Measurements from ENCODE around the gene FLRT1. TPM values are rescaled to one million over a fixed set of nuclear protein-coding genes. Genes with fewer than 3 reads are reported as not detected.
"Not testable (repeated sequence)": the region's sequence is repeated elsewhere in the genome, so short reads cannot be mapped to it uniquely, and the experiment has no call there.

The FLRT1 gene
- total RNA-seq, 2 experiments from 2014 or later, result not detected

DNA sequence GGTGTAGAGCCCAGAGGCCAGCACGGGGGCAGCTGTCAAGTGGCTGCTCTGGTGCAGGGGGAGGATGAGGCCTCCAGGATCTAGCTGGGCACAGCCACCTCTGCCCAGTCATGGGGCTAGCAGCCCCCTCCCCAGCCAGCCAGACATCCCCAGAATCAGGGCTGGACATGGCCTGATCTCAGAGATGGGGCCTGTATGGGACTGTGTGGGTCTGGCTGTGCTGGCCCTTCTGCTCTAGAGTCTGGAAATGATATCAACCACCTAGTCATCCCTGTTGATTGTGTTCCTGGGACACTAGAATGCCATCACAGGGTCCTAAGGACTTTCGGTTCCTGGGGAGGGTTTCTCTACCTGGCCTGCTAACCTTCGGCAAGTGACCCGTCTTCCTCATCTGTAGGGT is 2.8 kb downstream of the FLRT1 start:
- CTCF ChIA-PET, result interaction anchor here (0.6 kb wide), 1 partner anchor 110 kb away, joined by 3 read pairs; no protein-coding TSS in a partner anchor
- POLR2A ChIA-PET, result no interaction called here

DNA sequence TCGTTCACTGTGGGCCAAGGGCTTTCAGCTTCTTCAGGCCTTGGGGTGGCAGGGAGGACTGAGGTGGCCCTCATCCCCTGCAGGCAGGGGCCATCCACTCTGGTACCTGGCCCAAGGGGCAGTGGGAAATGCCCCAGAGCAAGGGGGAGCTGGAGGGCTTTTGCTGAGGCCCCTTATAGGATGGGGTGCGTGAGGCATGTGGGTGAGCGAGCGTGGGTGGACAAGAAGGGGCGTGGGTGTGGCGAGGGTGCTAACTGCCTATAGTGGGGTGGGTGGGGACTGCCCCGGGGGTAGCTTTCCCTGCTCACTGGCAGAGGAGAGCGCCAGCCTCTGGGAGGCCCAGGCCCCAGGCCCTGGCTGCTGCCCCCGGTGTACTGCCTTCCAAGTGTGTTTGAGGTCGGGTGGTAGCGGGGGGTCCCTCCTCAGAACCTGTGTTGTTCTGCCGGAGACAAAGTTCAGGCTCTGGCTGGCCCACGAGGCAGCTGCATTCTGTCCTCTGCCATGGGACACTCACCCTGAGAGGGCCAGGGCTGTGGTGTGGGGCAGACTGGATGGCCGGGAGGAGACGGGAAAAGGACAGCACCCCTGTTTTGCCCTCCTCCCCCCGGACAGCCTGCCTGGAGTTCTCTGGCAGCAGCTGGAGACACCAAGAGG is 3.4 kb downstream of the FLRT1 start:
- CTCF ChIA-PET, result interaction anchor here (0.6 kb wide), 1 partner anchor 109 kb away, joined by 3 read pairs; no protein-coding TSS in a partner anchor

DNA sequence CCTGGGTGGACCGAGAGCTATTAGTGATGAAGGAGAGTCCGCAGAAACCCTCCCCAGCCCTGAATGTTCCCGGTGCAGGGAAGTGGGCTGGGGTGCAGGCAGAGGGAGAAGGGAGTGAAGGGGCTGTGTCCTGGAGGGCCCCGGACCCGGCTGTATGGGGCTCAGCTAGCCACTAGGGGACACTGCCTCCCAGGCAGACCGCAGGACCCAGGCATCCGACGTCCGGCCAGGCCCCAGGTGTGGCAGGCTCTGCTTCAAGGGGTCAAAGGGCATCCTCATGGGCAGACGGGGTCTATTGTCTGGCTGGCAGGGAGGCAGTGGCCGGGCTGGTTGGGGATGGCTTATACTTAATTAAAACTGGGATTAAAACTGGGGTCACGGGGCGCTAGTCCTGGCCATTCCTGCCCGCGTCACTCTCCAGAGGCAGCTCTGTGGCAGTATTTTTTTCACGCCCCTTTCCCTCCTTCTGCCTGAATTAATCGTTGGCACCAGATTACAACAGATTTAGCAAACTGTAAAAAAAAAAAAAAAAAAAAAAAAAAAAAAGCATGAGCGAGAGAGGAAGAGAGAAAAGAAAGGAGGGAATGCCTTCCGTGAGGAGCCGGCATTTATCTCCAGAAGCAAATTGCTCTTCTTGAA is 5.1 kb downstream of the FLRT1 start:
- ChIA-PET POLR2A (no interaction called here), CTCF (interaction anchor here (0.7 kb wide), 1 partner anchor 645 kb away, joined by 4 read pairs; no protein-coding TSS in a partner anchor)

More for the DNA sequence above, 3.4 kb downstream of the FLRT1 start:
- POLR2A ChIA-PET, result no interaction called here

DNA sequence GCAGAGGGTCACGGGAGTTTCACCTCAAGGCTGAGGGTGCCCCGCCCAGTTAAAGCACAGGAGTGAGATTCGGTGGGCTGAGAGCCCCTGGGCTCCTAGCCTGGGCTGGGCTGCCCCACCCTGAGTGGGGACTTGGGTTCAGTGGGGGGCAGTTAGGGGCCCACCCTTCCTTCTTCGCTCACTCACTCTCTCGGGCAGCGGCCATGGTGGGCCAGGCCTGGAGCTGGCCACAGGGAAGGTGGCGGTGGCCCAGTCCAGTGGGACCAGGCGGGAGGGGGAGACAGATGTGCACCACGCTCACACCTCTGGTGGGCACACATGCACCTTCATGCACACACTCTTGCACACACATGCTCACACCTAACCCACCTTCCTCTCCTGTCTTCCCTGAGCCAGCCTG is 6.1 kb downstream of the FLRT1 start:
- ChIA-PET CTCF (no interaction called here), POLR2A (interaction anchor here (0.8 kb wide), 1 partner anchor 88 kb away, joined by 4 read pairs; no protein-coding TSS in a partner anchor)

DNA sequence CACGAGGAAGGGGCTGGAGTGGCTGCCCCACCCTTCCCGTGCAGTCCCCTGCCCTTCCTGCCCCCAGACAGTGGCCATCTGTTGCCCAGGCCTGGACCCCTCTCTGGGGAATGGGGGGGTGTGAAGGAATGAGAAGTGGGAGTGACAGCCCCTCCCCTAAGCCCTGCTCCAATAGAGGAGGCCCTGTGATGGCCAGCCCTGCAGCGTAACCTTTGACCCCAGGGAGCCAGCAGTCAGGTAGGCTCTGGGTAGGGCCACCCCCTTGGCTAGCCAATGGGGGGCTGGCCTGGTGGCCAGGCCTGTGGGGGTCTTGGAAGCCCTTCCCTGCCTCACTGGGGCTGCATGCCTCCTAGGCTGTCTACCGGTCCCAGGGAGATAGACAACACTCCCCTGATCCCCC is 6.6 kb downstream of the FLRT1 start:
- ChIA-PET POLR2A (no interaction called here), CTCF (no interaction called here)

DNA sequence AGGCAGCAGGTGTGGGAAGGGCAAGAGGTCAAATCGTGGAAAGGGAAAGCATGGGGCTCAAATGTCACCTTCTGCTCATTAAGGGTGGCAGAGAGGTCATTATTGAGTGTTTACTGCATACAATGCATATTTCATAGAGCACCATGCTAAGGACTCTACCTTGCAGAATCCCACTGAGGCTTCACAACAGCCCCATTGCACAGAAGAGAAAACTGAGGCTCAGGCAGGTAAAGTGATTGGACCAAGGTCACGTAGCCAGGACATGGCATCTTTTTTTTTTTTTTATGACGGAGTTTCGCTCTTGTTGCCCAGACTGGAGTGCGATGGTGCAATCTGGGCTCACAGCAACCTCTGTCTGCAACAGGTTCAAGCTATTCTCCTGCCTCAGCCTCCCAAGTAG is 7.8 kb downstream of the FLRT1 start:
- CTCF ChIA-PET, result no interaction called here
- POLR2A ChIA-PET, result interaction anchor here (0.6 kb wide), 2 partner anchors 9 to 52 kb away, joined by 3 read pairs; no protein-coding TSS in a partner anchor

DNA sequence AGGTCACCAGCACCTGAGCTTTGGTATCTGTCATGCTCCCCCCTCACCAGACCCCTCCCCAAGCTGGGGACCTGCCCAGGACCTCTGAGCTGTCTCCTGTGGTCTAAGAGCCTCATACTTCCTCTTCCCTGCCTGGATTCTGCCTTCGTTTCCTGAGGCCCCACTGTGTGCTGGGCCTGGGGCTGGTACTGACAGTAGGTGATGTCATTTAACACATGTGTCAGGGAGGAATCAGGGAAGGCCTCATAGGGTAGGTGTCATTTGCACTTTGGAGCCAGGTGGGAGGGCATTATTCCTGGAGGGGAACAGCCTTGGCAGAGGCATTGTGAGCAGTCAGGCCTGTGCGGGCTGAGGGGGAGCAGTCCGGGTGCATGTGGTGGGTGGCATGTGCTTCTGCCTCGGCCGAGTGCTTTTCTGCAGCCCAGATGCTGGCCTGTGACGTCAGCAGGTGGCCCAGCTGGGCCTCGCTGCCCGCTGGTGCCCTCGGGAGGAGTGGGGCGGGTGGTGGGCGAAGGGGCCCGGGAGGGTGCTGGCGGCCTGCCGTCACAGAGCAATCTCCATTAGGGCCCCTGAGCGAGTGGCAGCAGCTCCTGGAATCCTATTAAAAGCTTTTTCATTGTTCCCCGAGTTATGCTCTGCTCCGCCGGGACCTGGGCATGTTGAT is 9.1 kb downstream of the FLRT1 start:
- CTCF ChIA-PET, result interaction anchor here (0.5 kb wide), 1 partner anchor 158 kb away, joined by 4 read pairs; no protein-coding TSS in a partner anchor

DNA sequence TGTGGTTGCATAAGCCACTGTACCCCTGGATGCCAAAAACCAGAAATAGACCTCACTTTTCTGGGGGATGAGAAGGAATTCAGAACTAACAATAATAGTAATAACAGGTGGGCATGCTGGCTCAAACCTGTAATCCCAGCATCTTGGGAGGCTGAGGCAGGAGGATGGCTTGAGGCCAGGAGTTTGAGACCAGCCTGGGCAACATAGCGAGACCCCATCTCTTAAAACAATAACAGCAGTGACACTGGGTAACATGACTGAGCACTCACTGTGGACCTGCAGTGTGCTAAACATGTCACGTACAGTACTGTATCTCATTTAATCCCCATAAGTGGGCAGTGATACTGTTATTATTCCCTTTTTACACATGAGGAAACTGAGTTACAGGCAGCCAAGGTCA is 10.0 kb downstream of the FLRT1 start:
- ChIA-PET POLR2A (no interaction called here), CTCF (no interaction called here)

More for the DNA sequence above, 9.1 kb downstream of the FLRT1 start:
- POLR2A ChIA-PET, result no interaction called here

DNA sequence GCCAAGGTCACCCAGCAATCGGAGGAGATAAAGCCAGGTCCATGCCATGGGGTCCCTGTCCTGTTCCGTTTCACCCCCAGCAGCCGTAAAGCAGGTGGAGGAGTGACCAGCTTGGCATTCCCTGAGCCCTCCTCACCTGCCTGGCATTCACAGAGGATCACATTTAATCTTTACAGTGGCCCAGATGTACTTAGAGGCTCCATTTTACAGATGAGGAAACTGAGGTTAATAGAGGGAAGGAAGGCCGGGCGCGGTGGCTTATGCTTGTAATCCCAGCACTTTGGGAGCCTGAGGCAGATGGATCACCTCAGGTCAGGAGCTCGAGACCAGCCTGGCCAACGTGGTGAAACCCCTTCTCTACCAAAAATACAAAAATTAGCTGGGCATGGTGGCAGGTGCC is 11.6 kb downstream of the FLRT1 start:
- POLR2A ChIA-PET, result not testable (repeated sequence)

DNA sequence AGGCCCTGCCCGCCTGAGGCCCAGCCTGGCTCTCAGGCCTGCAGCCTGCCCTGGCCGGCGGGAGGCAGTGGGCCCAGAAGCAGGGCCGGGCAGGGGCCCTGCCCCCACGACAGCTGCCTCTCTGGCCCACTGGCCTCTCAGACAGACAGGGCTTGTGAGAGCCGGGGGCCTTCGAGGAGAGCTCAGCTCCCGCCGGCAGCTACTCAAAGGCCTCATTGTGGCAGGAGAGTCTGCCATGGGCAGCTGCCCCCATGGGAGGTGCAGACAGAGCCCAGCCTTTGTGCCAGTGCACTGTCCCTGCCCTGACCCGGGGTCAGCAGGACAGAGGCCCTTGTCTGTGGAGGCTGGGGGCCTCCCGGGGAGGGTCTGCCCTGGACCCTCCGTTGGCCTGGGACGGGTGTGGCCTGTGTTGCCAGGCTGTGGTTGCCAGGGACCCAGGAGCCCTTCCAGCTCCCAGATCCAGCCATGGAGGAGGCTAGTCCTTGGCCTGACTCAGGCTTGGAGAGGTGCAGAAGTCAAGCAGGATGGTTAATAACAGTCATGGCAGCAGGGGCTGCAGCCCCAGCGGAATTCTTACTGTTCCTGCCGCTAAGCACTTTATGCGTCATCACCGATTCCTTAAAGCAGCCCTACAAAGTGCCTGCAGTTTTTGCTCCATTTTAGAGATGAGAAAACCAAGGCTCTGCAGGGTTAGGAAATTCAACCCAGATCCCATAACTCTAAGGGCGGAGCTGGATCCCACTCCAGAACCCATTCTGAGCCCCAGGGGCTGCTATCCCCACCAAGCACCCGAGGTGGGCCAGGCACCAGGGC is 12.5 kb downstream of the FLRT1 start:
- ChIA-PET CTCF (interaction anchor here (0.5 kb wide), 1 partner anchor 309 kb away, joined by 3 read pairs; no protein-coding TSS in a partner anchor), POLR2A (interaction anchor here (0.8 kb wide), 1 partner anchor 96 kb away, joined by 3 read pairs; no protein-coding TSS in a partner anchor)

More for the DNA sequence above, 11.6 kb downstream of the FLRT1 start:
- CTCF ChIA-PET, result interaction anchor here (0.5 kb wide), 1 partner anchor 309 kb away, joined by 3 read pairs; no protein-coding TSS in a partner anchor

DNA sequence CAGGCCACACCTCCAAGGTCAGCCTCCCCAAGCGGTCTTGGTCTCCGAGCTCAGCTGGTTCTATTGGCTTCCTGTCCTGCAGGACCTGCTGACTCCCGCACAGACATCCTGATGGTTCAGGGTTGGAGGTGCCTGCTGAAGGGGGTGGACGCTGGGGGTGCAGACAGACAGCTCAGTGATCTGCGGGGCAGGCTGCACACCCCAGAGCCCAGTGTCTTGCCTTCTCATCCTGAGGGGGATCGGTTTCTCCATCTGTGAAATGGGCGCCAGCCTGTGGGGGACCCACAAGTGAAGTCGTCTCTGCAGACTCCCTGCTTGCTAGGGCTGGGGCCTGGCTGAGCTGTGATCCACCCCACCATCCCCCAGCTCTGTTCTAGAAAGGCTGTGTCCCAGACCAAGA is 13.8 kb downstream of the FLRT1 start:
- ChIA-PET POLR2A (no interaction called here), CTCF (no interaction called here)

DNA sequence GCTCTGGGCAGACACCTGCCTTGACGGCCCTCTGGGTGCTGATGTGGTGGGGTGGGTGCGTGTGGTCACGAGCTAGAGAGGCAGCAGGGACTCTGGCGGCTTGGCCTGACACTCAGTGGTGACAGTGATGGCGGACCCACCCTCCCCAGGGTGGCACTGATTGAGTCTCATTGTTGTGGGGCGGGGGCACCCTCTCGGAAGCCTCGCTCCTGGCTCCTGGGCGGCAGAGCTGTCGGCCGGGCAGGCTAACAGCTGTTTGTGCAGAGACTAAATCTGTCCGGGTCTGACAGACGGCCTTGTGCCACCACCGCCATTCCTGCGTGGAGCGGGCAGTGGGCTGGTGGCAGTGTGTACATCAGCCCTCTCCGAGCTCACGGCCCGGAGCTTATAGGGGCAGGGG is 15.6 kb downstream of the FLRT1 start:
- CTCF ChIA-PET, result no interaction called here

DNA sequence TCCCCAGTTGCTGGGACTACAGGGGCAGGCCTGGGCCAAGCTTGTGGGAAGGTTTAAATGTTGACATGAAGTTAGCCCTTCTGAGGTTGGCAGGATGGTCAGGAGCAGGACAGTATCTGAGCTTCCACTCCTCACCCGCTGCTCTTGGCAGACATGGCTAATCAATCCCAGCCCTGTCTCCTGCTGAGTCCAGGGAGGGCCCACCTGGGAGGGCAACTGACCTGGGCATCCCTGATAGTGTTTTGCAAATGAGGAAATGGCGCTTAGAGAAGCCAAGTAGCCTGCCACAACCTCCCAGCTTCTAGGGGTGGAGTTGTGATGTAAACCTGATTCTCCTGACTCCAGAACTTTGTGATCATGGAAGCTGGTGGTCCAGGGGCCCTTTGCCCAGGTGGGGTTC is 16.7 kb downstream of the FLRT1 start:
- POLR2A ChIA-PET, result no interaction called here

More for the DNA sequence above, 15.6 kb downstream of the FLRT1 start:
- POLR2A ChIA-PET, result no interaction called here

DNA sequence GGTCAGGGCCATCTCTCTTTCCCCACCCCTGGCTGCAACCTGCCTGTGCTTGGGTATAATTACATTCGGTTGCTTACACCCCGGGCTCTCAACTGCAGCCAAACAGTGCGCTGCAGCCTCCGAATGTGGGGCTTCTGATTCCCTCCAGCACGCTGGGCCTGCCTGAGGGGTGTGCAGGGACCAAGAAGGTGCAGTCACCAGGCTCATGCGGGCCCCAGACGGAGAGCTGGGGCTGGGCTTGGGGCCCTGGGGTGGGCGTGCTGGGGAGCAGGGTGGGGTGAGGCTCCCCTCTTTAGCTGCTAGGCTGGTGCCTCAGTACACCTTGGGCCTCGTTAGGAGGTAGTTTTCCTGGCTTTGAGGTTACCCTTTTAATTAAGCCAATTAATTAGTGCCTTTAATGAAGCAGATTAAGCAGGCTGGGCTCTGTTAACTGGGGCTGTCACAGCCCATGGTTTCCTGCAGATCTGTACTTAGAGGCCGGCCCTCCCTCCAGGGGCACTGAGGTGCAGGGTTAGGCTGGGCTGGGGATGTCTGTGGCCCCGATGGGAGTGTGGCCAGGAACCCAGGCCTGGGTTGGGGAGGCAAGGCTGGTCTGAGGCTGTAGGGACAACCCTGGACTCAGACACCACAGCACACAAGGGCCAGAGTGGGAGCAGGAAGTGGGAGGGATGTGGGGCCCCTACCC is 17.3 kb downstream of the FLRT1 start:
- ChIA-PET CTCF (no interaction called here), POLR2A (no interaction called here)

More for the DNA sequence above, 16.7 kb downstream of the FLRT1 start:
- CTCF ChIA-PET, result no interaction called here

DNA sequence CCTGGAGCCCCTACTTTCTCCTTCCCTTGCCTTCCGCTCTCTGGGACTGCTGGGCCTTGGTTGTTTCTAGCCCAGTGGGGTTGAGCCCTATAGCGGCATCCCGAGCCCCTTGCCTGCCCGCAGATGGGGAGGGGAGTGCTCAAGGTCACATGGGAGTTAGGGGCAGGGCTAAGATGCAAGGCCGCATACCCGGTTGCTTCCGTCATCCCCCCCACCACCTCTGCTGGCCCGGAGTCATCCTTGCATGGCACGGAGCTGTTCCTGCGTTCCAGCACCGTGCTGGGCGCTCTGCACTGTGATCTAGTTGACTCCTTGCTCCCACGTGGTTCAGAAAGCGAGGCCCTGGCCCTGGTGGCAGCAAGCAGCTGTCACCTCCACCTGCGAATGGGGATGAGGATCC is 18.0 kb downstream of the FLRT1 start:
- ChIA-PET POLR2A (no interaction called here), CTCF (no interaction called here)

DNA sequence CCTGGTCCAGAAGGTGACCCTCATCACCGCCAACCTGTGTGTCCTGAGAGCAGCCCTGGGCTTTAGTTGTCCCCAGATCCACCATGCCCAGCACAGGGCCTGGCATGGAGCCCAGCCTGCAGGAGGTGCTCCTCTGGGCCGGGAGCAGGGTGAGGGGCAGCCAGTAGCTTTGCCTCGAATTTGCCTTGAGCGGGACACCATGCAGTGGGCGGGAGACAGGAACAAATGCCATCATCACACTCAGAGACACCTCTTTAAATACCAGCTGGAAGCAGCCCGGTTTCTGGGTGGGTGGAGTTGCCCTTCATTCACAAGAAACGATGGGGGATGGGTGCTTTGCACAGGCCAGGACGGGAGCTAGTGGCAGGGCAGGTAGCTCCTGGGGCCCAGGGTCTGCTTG is 19.3 kb downstream of the FLRT1 start:
- ChIA-PET CTCF (no interaction called here), POLR2A (no interaction called here)

DNA sequence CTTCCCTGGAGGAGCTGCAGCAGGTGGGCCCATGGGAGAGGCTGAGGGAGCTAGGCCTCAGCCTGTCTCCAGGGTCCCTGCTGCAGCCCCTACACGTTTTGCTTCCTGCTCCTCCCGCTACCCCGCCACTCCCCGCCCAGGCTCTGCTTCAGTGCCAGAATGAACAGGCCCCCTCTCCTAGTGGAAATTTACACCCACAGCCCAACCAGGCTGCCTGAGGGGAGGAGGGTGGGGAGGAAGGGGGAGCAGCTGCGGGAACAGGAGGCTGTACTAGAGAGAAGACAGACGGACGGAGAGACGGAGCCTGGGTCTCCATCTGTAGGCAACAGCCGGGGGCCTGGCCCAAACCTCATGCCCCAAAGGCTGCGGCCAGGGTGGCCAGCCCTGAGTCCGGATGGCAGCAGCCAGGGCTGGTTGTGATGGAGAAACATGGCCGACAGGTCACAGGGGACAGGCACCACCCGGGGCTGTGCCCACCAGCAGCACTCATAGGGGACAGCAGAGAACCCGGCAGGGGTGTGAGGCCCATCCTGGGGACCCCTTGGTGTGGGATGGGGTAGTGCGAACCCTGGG is 20.6 kb downstream of the FLRT1 start:
- ChIA-PET CTCF (no interaction called here), POLR2A (interaction anchor here (0.6 kb wide), 1 partner anchor 55 kb away, joined by 4 read pairs; no protein-coding TSS in a partner anchor)

DNA sequence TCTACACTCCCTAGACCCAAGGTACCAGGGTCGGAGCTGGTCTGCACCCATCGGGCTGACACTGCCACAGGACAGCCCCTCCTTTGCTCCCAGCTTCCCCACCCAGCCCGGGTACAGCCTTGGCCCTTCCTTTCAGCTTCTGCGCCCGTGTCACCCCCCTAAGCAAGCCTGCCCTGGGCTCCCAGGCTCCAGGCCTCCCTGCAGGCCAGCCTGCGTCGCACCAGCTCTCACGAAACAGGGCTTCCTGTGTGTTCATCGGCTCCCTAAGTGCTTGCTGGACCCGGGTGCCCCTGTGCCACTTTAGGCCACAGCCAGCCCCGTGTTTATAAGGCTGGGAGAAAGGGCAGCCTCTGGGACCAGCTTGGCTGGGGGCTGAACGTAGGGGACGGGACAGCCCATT is 21.1 kb downstream of the FLRT1 start:
- ChIA-PET POLR2A (interaction anchor here (0.6 kb wide), 1 partner anchor 55 kb away, joined by 4 read pairs; no protein-coding TSS in a partner anchor), CTCF (no interaction called here)

DNA sequence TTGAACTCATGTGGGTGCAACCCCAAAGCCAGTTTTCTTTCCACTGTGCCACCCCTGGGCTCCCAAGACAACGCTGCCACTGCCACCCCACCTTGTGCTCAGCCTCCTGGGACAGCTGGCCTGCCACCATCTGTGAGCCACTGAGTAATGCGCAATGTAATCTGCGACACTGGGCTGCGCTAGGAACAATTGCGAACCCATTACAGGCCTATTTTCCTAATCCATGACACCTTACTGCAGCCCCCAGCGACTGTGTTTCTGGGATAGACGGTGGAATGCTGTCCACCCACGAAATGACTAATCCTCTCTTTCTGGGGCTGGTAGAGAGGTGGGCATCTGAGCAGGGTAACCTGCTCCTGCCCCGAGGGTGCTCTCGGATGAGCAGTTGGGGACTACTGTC is 22.2 kb downstream of the FLRT1 start:
- ChIA-PET POLR2A (no interaction called here), CTCF (no interaction called here)

Data from activated CD8-positive, alpha-beta memory T cell treated with anti-CD3 and anti-CD28 coated beads for 36 hours (primary cell).